ENCODE measurements around the gene PDZD8. TPM values are rescaled to one million over a fixed set of nuclear protein-coding genes. Genes with fewer than 3 reads are reported as not detected.

Gene PDZD8
- total and polyA plus RNA-seq, 2 donors (not counting 3 experiments of a cell fraction or from before 2014, with no cell fraction given) = 5.9 to 22.6 TPM

GRCh38 chr10:117322260-117322659 lies 53.0 kb downstream of the PDZD8 start:
- Histone ChIP-seq H3K9me1 (replicated peaks; ENCODE audit: control insufficient read depth, extremely low read depth, insufficient read depth, low read length) (no peaks in the 10 kb centered on the region), H3K4me1 (ENCODE audit: control insufficient read depth, extremely low read depth, insufficient read depth, low read length) (no peaks in the 10 kb centered on the region), H3K9ac (replicated peaks; ENCODE audit: extremely low read depth, insufficient read depth, low read length) (no peak overlapping the region), H4K20me1 (replicated peaks; ENCODE audit: control insufficient read depth, extremely low read depth, insufficient read depth, low read length) (no peaks in the 10 kb centered on the region), H3K4me2 (ENCODE audit: insufficient read depth, low read length) (no peak overlapping the region), H2AFZ (ENCODE audit: low read depth, low read length) (no peak overlapping the region), H3K9me3 (replicated peaks; ENCODE audit: control insufficient read depth, insufficient read depth, low read length) (no peaks in the 10 kb centered on the region), H3K36me3 (ENCODE audit: control insufficient read depth in 2 of 2, extremely low read depth in 1 of 2, insufficient read depth in 2 of 2, low read length in 2 of 2) (no peaks in the 10 kb centered on the region), H3K27ac (ENCODE audit: insufficient read depth, low read depth, low read length) (no peak overlapping the region), H3K4me3 (replicated peaks in 1 of 3; ENCODE audit: insufficient read depth in 1 of 3, low read depth in 1 of 3, low read length in 3 of 3) (no peak overlapping the region), H3K27me3 (ENCODE audit: control insufficient read depth in 2 of 2, insufficient read depth in 2 of 2, low read length in 2 of 2) (no peaks in the 10 kb centered on the region), H3K79me2 (ENCODE audit: control insufficient read depth, insufficient read depth, low read length) (peaks cover 14% of the 10 kb centered on the region)
- ChIA-PET CTCF (interaction anchor here (1.3 to 2.7 kb wide), 2 partner anchors 52 to 106 kb away, joined by 4 to 28 read pairs; no protein-coding TSS in a partner anchor), POLR2A (no interaction called here)
- BruUV-seq (replicated peaks) = no TSS peak
- TF ChIP-seq FOS (IDR thresholded peaks at IDR 0.05; ENCODE audit: borderline replicate concordance, insufficient read depth, low read length) (no peak), MYC (IDR thresholded peaks at IDR 0.05; ENCODE audit: low read depth, low read length) (no peak), EZH2 (IDR thresholded peaks at IDR 0.05; ENCODE audit: borderline replicate concordance, low read depth, low read length, severe bottlenecking) (no peak), POLR2A (IDR thresholded peaks at IDR 0.05; ENCODE audit: low read depth, low read length) (no peak), POLR2AphosphoS5 (IDR thresholded peaks at IDR 0.05; ENCODE audit: insufficient read depth, low read depth, low read length) (no peak), CTCF (IDR thresholded peaks at IDR 0.05; ENCODE audit: extremely low read depth in 1 of 2, insufficient read depth in 1 of 2, low read depth in 1 of 2, low read length in 2 of 2) (no peak), JUN (IDR thresholded peaks at IDR 0.05; ENCODE audit: borderline replicate concordance, insufficient read depth, insufficient read length, low read depth) (no peak)
- intact Hi-C loops (cut with micrococcal nuclease) (no loop called here), dilution Hi-C loops (cut with MboI; ENCODE audit: extremely low pct_ligation_motif_present, low sequenced_read_pairs) (no loop called here)
- DNase-seq (ENCODE audit: low read depth, low spot score) = no peak
- no peak for FAIRE-seq
